ENCODE results near the gene DEXI.

DNA sequence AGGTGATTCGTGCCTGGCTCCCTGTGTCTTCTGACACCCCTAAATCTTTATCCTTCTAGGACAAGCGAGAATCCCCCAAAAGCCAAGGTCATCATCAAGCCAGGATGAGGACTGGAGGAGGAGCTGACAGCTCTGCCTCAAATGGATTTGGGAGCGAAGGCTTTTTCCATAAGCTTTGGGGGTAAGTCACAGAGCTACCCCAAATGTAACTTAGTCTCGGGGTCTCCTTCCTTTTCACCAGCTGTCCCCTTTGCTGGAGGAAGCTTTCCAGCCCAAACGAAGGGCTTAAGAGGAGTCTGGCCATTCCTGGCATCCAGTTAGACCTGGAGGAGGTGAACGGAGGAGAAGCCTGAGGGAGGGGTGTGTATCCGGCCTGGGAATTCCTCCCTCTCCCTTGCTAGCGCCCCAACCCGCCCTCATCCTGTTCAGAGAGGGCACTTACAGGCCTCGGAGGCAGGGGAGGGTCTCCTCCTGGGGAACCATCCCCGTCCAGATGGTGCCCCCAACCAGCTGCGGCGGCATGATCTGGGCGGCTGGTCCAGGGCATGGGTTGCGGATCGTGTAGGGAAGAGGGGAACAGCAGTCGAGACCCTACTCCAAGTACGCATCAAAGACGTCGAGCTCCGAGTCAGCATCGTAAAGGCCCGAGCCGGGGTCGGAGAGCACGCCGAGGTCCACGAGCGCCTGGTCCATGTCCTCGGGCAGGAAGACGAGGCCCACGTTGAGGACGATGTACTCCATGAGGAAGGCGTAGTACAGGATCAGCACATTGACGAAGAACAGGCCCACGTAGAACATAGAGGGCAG is 938 bp downstream of the DEXI start:
- TF ChIP-seq EZH2 (IDR thresholded peaks at IDR 0.05; ENCODE audit: insufficient read depth, poor library complexity, severe bottlenecking) (no peak), EZH2phosphoT487 (IDR thresholded peaks at IDR 0.05; ENCODE audit: insufficient read depth, low read depth) (no peak)

Data from GM23248 (cell line).